HG02610 (cell line): ENCODE measurements around the gene PHF2.

Experiments
- ATAC-seq: cut with Tn5 transposase; IDR thresholded peaks from one replicate; pipeline ENCODE4 v1.9.1; 2021; ENCODE audit warnings: mild to moderate bottlenecking, moderate library complexity; ENCODE audit not compliant: unreplicated experiment

The PHF2 gene

DNA sequence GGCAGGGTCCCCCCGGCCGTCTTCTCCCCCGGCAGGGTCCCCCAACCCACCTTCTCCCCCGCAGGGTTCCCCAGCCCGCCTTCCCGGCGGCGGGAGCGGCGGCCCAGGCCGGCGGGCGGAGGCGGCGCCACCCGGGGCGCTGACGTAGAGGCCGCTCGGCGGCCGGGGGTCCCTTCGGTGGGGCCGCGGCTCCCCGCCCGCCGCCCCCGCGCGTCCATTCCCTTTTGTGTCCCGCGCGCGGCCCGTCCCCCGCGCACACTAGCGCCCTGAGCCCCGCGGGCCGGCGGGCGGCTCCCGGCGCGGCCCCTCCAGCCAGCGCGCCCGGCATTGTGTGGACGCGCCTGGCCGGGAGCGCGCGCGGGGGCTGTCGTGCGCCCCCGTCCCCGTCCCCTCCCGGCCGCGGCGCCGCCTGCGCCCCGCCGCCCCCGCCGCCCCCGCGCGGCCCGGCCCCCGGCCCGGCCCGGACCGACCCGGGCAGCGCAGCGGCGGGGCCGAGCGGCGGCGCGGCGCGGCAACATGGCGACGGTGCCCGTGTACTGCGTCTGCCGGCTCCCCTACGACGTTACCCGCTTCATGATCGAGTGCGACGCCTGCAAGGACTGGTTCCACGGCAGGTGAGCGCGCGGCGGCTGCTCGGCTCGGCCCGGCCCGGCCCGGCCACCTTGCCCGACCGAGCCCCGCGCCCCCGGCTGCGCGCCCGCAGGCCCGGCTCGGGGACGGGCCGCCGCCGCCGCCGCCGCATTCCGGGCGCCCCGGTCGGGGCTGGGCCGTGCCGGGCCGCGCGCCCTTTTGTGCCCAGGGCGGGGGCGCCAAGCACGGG is at the start of gene PHF2:
Gene PHF2, plus strand, starts transcription at position 327 of the 820 bp plus-strand sequence. Its CDS starts 190 bp downstream, at position 517.
- peak; percentile 31 for ATAC-seq

DNA sequence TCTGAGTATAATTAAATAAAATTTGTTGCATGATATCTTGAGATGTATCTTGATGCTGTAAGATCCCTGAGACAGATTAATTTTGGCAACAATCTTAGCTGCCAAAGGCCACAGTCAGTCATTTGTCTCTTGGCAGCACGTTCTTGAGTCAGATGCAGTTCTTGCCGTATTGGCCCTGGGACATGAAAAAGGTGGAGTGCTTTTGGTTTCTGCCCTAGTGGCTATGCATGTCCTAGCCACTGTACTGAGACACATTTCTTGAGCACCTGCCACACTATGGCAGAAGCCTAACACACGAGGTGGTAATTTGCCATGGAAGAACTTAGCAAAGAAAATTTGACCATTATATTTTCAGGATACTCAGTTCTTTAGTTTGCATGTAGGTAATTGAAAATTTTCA is 45.0 kb upstream of the PHF2 start:
- ATAC-seq = no peak

DNA sequence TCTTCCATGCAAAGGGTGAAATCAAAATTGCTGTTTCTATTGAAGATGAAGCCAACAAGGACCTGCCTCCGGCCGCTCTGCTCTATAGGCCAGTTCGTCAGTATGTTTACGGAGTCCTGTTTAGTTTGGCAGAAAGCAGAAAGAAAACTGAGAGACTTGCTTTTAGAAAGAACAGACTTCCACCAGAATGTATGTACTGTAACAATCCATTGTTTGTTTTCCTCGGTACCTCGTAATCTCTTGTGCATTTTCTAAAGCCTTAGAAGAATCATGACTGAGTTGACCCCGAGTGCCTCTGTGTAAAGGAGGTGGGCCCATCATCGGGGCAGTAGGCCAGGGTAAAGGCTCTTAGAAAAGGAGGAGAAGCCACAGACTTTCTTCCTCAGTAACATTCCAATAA is 44.2 kb upstream of the PHF2 start:
- ATAC-seq = no peak

DNA sequence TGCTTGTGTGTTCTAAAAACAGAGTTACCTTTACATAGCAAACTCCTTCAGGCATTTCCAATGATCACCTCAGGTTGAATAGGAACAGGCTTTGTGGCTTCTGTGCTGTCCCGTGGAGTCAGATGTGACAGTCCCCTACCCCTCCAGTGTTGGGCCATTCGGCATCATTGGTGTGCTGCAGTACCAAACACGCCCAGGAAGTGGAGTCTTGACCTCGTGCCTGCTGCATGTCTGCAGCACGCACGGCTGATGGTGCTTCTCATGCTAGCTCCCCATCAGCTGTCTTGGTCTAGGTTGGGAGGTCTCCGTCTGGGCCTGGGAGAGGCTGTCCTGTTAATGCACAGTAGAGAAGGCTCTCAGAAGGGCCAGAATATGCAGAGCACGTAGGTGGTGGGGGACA is 42.5 kb upstream of the PHF2 start:
- ATAC-seq = no peak

DNA sequence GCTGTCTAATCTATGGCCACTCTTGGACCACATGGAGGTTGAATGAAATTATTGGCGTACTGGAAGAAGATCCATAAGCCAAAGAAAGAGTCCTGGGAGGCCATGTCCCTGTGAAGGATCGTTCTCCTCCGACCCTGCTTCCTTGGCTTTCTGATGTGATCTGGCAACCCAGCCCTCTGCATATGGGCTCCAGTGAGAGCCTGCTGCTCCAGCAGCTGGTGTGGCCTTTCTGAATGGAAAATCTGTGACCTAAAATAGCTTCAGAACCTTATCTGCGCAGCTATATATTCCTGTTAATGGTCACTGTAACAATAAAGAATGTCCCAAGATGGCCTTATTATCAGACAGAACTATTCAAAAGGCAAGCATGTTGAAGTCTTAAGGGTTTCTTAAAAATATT is 40.2 kb upstream of the PHF2 start:
- no peak for ATAC-seq

DNA sequence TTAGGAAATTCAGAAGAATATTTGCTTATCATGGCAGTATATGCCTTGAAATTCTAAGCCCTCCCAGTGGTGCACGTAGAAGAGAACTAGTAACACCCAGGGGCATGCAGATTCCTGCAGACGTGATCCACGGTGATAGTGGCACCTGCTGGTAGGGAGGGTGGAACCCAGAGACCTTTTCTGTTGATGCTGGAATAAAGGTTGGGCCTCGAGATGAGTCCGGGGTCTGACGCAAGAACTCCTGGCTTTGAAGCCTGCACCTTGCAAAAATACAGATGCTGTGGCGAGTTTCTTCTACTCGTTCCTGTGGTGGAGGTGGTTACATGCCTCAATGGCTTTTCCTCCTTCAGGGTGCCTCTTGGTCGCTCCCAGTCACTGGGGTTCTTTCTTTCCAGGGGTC is 39.5 kb upstream of the PHF2 start:
- ATAC-seq = no peak

DNA sequence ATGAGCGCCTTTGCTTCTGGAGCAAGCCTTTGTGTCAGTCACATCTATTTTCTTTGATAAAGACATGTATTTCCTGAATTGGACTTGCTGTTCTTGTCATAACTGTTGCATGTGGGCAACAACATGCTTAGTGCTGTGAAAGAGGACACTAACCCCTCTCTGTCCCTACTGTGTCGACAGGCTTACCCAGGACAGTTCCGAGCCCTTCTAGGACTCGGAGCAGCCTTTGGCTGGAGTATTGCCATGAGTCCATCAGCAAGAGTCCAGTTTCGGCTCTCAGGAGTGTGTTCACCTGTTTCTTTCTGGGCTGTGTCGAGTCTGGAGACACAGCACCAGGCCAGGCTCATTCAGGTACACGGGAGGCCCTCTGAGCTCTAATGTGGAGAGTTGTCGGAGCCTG is 36.1 kb upstream of the PHF2 start:
- ATAC-seq = no peak

DNA sequence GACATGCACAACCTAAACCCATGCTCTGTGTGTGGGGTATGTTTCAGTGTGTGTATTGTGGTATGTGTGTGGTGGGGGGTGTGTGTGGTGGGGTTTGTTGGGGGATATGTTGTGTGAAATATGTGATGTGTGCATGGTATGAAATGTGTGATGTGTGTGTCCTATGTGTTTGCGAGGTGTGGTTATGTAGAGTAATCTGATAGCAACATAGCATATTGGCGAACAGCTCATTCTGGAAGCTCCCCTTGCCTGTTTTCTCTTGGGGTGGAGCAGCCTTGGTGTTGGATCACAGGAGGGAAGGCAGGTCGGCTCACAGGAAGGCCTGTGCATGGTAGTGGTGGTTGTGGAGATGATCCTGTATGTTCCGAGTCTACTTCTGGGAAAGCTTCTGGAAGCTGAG is 35.4 kb upstream of the PHF2 start:
- no peak for ATAC-seq

DNA sequence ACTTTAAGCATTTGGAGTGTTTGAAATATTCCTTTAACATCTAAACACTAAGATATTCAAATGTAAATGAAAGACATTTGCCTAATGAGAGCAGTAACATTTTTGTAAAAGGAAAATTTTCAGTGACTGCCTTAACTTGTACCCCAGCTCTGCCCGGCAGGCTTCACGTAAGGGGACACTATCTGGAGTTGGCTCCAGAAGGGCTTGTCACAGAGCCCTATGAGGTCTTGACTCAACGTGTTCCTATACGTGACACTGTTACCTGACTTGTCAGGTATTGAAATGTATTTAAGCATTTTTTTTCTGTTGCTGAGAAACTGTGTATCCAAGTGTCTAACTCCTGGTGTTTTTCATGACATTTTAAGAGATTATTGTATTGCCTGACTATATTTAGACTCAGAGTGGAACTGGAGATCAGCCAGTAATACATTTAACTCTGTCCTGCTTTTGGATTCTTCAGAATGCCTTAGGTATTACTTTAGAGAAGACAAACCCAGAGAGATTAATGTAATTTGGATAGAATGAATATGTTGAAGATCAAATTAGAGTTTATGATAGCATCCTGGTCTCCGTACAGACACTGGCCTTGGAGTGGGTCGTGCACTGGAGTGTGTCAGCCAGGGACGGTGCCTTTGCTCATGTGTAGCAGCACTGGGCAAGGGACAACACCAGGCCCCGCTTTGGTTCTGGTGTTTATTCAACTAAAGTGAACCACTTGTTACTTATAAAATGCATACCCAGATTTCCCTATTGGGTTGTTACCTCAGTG is 34.6 kb upstream of the PHF2 start:
- ATAC-seq = no peak

DNA sequence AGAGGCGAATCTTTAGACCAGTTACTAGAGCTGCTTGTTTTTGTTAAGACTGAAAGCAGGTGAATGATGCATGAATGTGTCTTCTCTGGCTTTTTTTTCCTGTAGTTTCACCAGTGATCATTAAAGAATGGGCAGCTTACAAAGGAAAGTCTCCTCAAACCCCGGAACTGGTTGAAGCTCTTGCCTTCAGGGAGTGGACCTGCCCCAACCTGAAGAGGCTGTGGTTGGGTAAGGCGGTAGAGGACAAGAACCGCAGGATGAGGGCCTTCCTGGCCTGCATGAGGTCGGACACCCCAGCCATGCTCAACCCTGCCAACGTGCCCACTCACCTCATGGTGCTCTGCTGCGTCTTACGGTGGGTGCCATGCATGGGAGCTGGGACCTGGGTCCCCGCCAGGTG is 33.3 kb upstream of the PHF2 start:
- ATAC-seq = no peak

DNA sequence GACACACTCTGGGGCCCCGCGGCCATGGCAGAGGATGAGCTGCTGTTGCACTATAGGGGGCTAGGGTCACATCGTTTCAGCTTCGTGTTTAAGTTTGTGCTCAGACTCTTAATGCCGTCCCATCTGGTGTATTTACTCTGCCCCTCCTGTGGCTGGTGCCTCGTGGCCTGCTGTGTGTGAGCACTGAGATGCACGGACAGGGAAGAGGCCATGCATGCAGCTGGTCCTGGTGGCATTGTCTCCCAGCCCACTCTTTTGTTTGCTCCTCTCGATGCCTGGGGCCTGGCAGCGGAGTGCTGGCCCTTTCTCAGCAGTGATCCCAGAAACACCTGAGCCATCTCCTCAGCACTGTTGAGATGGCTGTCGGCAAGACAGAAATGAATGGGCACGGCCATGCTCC is 30.0 kb upstream of the PHF2 start:
- ATAC-seq = no peak

DNA sequence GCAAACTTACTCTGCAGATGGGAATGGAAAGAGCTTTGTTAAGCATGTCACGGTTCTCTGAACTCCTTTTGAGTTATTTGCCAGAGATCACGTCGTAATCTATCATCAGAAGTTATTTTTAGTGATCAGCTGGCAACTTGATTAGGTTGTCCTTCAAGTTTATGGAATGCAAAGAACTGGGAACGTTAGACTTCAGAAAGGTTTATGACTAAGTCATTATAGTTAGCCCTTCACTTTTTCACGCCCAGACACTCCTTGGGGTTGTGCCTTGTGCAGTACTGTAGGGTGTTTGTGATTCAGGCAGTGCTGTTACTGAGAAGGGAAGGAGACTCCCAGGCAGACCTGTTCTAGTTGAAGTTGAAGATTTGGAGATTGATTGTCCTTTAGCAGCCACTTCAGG is 26.8 kb upstream of the PHF2 start:
- no peak for ATAC-seq

DNA sequence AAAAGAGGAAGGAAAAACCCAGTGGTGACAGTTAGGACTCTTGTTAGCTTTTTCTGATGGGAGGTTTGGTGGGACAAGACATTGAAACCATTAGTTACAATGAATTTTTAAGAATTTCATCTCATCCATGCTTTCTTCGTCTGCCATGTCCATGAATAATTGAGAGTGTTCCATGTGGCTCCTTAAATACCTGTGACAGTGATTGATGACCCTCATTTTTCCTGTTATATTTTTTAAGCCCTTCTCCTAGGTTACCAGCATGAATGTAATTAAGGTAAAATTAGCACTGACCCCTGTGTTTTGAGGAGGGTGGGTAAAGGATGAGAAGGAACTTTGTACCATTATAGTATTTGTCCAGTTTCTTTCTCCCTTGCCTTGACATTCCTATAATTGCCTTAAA is 23.5 kb upstream of the PHF2 start:
- no peak for ATAC-seq

DNA sequence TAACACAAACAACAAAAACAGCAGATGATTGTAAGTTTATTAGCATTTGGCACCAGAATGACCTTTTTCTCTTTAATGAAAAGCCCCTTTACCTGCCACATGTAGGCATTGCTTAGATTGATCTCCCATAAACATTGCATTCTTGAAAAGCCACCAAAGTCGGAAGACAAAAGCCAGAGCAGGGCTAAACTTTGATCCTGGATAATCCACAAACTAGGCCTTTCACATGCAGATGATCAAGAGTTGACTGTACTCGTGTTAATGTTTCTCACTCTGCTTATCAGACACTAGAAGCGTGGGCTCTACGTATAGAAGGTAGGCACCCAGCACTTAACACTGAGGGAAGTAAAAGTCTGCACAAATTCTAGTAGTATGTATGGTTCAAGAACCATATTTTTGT is 21.0 kb upstream of the PHF2 start:
- no peak for ATAC-seq

DNA sequence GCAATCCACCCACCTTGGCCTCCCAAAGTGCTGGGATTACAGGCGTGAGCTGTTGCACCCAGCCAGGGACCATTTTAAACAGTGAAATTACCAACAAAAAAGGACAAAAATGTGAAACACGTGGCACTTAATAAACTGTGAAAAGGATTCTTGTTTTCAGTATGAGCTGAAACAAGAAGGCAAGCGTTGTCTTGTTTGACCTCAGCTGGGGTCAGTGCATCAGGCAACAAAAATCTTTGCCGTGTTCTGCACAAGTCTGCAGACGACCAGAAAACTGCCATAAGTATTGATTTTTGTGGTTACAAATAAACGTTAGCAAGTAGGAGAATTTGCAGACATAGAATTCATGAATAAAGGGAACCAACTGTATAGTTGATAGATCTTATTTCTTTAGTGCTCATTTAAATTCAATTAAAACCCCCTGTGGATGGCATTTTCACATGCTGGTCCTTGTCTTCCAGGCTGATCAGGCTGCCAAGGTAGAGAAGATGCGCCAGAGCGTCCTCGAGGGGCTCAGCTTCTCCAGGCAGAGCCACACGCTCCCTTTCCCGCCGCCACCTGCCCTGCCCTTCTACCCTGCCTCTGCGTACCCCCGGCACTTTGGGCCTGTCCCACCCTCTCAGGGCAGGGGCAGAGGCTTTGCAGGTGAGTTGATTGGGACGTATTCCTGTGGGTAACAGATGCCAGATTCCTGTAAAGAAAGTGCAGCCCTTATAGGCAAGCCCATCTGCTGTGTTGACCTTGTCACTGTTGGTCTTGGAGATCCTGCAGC is 18.8 kb upstream of the PHF2 start:
- ATAC-seq = no peak

DNA sequence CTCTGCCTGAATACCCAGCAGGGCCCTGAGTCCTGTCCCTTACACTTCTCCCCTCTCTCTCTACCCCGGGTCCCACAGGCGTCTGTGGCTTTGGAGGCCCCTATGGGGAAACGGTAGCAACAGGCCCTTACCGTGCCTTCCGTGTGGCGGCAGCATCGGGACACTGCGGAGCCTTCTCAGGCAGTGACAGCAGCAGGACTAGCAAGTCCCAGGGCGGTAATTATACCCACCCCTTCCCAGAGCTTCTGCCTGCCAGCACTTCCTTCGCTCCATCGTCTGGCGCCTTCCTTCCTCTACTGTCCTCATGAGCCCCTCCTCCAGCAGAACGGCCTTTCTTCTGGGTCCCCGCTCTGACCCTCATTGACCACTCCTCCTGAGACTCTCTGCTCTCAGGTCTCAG is 17.9 kb upstream of the PHF2 start:
- no peak for ATAC-seq

DNA sequence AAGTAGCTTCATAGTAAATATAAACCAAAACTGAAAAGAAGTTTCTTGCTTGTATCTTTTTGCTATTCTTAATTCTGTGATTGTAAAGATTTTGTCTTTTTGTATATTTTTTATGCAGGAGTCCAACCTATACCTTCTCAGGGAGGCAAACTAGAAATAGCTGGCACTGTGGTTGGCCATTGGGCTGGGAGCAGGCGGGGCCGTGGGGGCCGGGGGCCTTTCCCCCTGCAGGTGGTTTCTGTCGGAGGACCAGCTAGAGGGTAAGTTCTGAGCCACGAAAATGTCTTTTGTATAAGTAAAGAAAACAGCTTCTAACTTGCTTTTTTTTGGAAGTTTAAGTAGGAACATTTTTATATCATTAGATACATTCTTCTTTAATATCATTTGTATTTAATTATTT is 15.4 kb upstream of the PHF2 start:
- no peak for ATAC-seq

DNA sequence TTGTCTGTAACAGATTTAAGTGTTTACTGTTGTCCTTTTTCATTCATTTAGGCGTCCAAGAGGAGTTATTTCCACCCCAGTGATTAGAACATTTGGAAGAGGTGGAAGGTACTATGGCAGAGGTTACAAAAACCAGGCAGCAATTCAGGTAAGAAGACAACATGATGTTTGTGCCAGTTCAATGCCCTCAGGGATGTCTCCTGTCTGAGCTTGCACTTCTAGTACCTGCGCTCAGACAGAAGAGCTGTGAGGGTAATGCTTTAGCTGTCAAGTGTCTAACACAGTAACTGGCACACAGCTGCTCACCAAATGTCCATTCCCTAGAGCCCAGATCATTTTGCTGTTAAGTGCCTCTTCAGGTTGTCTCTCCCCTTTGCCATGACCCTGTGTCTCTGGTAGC is 14.2 kb upstream of the PHF2 start:
- no peak for ATAC-seq

DNA sequence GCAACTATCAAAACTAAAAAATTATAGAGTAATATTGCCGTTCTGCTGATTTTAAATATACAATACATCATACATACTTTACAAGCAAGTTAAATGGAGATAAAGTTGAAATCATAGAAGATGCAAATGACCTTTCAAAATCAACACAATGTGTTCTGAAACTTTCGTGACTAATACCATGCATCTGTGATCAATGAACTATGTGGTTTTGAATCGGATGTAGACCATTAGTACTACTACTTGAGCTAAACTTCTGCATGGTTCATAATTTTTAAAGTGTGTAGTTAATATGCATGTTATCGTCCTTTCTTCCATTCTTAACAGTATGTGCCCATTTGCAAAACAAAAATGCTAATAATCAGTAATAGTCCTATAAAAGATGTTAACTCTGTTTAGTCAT is 11.3 kb upstream of the PHF2 start:
- ATAC-seq = no peak

DNA sequence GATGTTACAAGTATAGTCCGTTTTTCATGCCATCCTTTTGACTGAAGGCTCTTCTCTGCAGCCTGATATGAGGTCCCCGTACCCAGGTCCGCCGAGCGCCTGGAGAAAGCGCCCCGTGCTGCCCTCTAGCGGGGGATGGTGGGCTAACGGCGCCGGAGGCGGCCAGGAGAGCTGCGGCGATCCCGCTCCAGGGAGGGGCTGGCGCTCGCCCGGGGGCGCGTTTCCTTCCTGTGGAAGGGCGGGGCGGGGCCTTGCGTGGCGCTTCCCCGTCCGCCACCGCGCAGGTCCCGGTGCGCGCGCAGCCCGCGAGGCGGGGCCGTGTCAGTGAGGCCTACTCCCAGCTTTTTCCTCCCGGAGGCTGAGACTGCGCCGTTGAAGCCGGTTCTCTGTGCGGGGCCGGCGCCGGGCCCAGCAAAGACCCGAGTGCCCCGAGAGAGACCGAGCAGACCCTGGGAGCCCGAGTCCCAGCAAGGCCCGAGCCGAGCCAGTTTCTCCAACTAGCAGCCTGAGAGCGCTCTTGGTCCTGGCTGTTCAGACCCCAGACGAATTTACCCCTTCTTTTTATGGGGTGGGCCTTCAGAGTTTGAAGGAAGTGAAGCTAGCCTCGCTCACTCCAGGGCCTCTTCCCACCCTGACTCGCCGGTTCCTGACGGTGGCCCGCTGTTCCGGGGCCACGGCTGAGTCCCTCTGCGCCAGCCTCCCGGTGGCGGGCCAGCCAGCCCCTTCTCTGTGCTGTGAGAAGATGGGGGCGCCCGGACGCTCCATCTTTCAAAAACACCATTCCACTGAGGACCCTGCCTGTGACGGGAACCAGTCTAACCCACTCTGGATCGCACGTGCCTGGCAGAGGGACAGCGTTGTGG is 9.7 kb upstream of the PHF2 start:
- peak; percentile 95 for ATAC-seq
